GM20431 (cell line): ENCODE data around the gene CSRNP3.

Experiments
- in situ Hi-C: fragments of 300-500 bp; cut with MseI, MboI; formaldehyde crosslinking; loops from one replicate; pipeline ENCODE4 v1.15.0; 2020; ENCODE audit warnings: low sequenced_read_pairs; ENCODE audit not compliant: unreplicated experiment

CSRNP3 gene

GRCh38 chr2:165469417-165469816 is at the start of gene CSRNP3:
Gene CSRNP3 (plus strand): TSS chr2:165469698. CDS start chr2:165595066, 125,368 bp downstream.
- in situ Hi-C loops = no loop called here

- in situ Hi-C loops = loop anchor here (25.0 kb wide), 1 partner anchor 267 kb away; no protein-coding TSS in a partner anchor
Observed at GRCh38 chr2:165420231-165420630, 49.3 kb upstream of the CSRNP3 start.

GRCh38 chr2:165423081-165423480 is 46.4 kb upstream of the CSRNP3 start:
- in situ Hi-C loops = loop anchor here (25.0 kb wide), 1 partner anchor 264 kb away; no protein-coding TSS in a partner anchor

- in situ Hi-C loops = no loop called here
Observed at GRCh38 chr2:165425556-165425955, 43.9 kb upstream of the CSRNP3 start.

- in situ Hi-C loops = no loop called here
Observed at GRCh38 chr2:165427686-165428085, 41.8 kb upstream of the CSRNP3 start.

- in situ Hi-C loops = no loop called here
Observed at GRCh38 chr2:165428926-165429325, 40.6 kb upstream of the CSRNP3 start.

GRCh38 chr2:165431014-165431413 is 38.5 kb upstream of the CSRNP3 start:
- in situ Hi-C loops = no loop called here

GRCh38 chr2:165432234-165432966 is 37.1 kb upstream of the CSRNP3 start:
- in situ Hi-C loops = no loop called here

GRCh38 chr2:165434865-165435496 is 34.5 kb upstream of the CSRNP3 start:
- in situ Hi-C loops = no loop called here

GRCh38 chr2:165435611-165436010 is 33.9 kb upstream of the CSRNP3 start:
- in situ Hi-C loops = no loop called here

- in situ Hi-C loops = no loop called here
Observed at GRCh38 chr2:165436559-165436958, 32.9 kb upstream of the CSRNP3 start.

- in situ Hi-C loops = no loop called here
Observed at GRCh38 chr2:165440367-165440766, 29.1 kb upstream of the CSRNP3 start.

GRCh38 chr2:165443511-165443910 is 26.0 kb upstream of the CSRNP3 start:
- in situ Hi-C loops = no loop called here

GRCh38 chr2:165448406-165448805 is 21.1 kb upstream of the CSRNP3 start:
- in situ Hi-C loops = no loop called here

GRCh38 chr2:165450156-165450555 is 19.3 kb upstream of the CSRNP3 start:
- in situ Hi-C loops = no loop called here

- in situ Hi-C loops = no loop called here
Observed at GRCh38 chr2:165452327-165452726, 17.2 kb upstream of the CSRNP3 start.

GRCh38 chr2:165453561-165454094 is 15.9 kb upstream of the CSRNP3 start:
- in situ Hi-C loops = no loop called here

- in situ Hi-C loops = no loop called here
Observed at GRCh38 chr2:165454905-165455304, 14.6 kb upstream of the CSRNP3 start.

- in situ Hi-C loops = no loop called here
Observed at GRCh38 chr2:165456027-165456426, 13.5 kb upstream of the CSRNP3 start.

GRCh38 chr2:165462443-165462842 is 7.1 kb upstream of the CSRNP3 start:
- in situ Hi-C loops = no loop called here

GRCh38 chr2:165466386-165466785 is 3.1 kb upstream of the CSRNP3 start:
- in situ Hi-C loops = no loop called here
